DOHH2 (cell line): Measurements from ENCODE around the gene C2CD2L.

Source experiments
- H3F3A ChIP-seq: fragments of 200-600 bp; sonication (generic), shearing (Covaris generic); 2 replicates; pipeline ENCODE4 v1.6.0; 2016; ENCODE audit warnings: antibody characterized with exemption, mild to moderate bottlenecking; ENCODE audit not compliant: control insufficient read depth, insufficient read depth
- H3K27ac ChIP-seq: fragments of 200-600 bp; sonication (generic); 2 replicates; pipeline ENCODE4 v1.5.1; 2014; ENCODE audit warnings: low read depth, mild to moderate bottlenecking, low read length, moderate library complexity
- H3K27me3 ChIP-seq: fragments of 200-600 bp; sonication (generic); 2 replicates; pipeline ENCODE4 v1.6.1; 2014; ENCODE audit warnings: mild to moderate bottlenecking, low read length, mixed read lengths; ENCODE audit not compliant: control insufficient read depth
- H3K36me3 ChIP-seq: fragments of 200-600 bp; sonication (generic); 2 replicates; pipeline ENCODE4 v1.6.1; 2014; ENCODE audit warnings: mild to moderate bottlenecking, low read length, moderate library complexity, mixed read lengths; ENCODE audit not compliant: control insufficient read depth
- H3K4me1 ChIP-seq: fragments of 200-600 bp; sonication (generic); 2 replicates; pipeline ENCODE4 v1.6.1; 2014; ENCODE audit warnings: mild to moderate bottlenecking, low read length, mixed read lengths; ENCODE audit not compliant: control insufficient read depth
- H3K4me2 ChIP-seq: fragments of 200-600 bp; sonication (generic); 2 replicates; pipeline ENCODE4 v1.6.0; 2014; ENCODE audit warnings: mild to moderate bottlenecking, low read length, moderate library complexity
- H3K4me3 ChIP-seq: fragments of 200-600 bp; sonication (generic); 2 replicates; pipeline ENCODE4 v1.5.1; 2014; ENCODE audit warnings: mild to moderate bottlenecking, low read length, mixed read lengths
- H3K79me2 ChIP-seq: fragments of 200-600 bp; sonication (generic); 2 replicates; pipeline ENCODE4 v1.6.1; 2014; ENCODE audit warnings: mild to moderate bottlenecking, low read length, mixed read lengths; ENCODE audit not compliant: control insufficient read depth
- H3K9me2 ChIP-seq: fragments of 200-600 bp; sonication (generic); replicated peaks from 2 replicates; pipeline ENCODE4 v1.6.1; 2014; ENCODE audit warnings: mild to moderate bottlenecking, low read length, mixed read lengths; ENCODE audit not compliant: control insufficient read depth
- H3K9me3 ChIP-seq: fragments of 200-600 bp; sonication (generic); 2 replicates; pipeline ENCODE4 v1.6.1; 2014; ENCODE audit warnings: antibody characterized with exemption, low read length, mixed read lengths; ENCODE audit not compliant: control insufficient read depth, insufficient read depth
- H4K20me1 ChIP-seq: fragments of 200-600 bp; sonication (generic); 2 replicates; pipeline ENCODE4 v1.6.0; 2014; ENCODE audit warnings: low read depth, mild to moderate bottlenecking, antibody characterized with exemption, low read length, moderate library complexity; ENCODE audit not compliant: control insufficient read depth, insufficient read depth
- CTCF ChIP-seq: fragments of 200-600 bp; sonication (generic); IDR thresholded peaks from one replicate; pipeline ENCODE4 v1.5.1; 2014; ENCODE audit warnings: antibody characterized with exemption, mild to moderate bottlenecking, low read depth, low read length; ENCODE audit not compliant: poor library complexity, severe bottlenecking
- EZH2phosphoT487 ChIP-seq: fragments of 200-600 bp; sonication (generic); IDR thresholded peaks from 2 replicates; pipeline ENCODE4 v1.6.1; 2017; ENCODE audit warnings: borderline replicate concordance, mild to moderate bottlenecking, antibody characterized with exemption, low read length, moderate library complexity, mixed read lengths

Gene C2CD2L

DNA sequence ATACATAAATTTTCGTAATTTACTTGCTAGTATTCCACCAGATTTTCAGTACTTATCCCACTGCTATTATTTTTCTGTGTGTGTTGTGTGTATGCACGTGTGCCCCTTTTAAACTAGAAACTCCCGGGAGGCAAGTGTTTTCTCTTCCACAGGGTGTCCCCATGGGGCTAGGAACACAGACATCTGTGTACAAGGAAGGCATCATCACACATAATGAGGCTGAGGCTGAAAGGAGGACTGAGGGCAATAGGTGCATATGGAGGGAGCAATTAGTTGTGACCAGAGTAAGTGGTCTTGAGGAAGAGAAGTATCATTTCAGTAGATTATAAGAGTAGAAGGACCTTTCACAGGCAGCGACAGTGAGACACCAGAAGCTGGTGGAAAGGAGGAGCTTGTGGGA, 3.4 kb upstream of the C2CD2L start:
- Histone ChIP-seq H3K36me3 (peaks cover 13% of the 10 kb centered on the region), H3K9me2 (no peaks in the 10 kb centered on the region), H3K79me2 (peaks cover 49% of the 10 kb centered on the region), H3K27ac (no peak overlapping the region), H3K27me3 (no peaks in the 10 kb centered on the region), H3K4me2 (peak overlapping the region; percentile 94), H4K20me1 (no peaks in the 10 kb centered on the region), H3F3A (peaks cover 16% of the 10 kb centered on the region), H3K4me3 (no peak overlapping the region), H3K4me1 (peaks cover 61% of the 10 kb centered on the region), H3K9me3 (no peaks in the 10 kb centered on the region)
- TF ChIP-seq EZH2phosphoT487 (no peak), CTCF (peak; percentile 39)

DNA sequence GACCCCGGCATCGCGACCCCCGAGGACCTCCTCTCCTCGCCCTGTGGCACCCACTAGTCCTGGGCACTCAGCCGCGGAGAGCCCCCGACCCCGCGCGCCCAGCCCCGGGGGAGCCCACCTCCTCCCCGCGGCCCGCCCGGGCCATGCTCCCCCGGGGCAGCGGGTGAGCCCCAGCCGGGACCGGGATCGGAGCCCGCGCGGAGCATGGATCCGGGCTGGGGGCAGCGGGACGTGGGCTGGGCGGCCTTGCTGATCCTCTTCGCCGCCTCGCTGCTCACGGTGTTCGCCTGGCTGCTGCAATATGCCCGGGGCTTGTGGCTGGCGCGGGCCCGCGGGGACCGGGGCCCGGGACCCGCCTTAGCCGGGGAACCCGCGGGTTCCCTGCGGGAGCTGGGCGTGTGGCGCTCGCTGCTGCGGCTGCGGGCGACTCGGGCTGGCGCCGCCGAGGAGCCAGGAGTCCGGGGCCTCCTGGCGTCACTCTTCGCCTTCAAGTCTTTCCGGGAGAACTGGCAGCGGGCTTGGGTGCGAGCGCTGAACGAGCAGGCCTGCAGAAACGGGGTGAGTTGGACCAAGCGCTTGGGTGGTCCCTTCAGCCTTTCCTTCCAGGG, 498 bp downstream of the C2CD2L start:
- Histone ChIP-seq H3K27me3 (no peaks in the 10 kb centered on the region), H3K4me1 (peaks cover 50% of the 10 kb centered on the region), H3K9me3 (no peaks in the 10 kb centered on the region), H3K4me3 (peak overlapping the region; percentile 80), H3K4me2 (peak overlapping the region; percentile 84), H3K36me3 (peaks cover 40% of the 10 kb centered on the region), H4K20me1 (no peaks in the 10 kb centered on the region), H3F3A (peaks cover 10% of the 10 kb centered on the region), H3K27ac (peak overlapping the region; percentile 27), H3K79me2 (peaks cover 39% of the 10 kb centered on the region), H3K9me2 (no peaks in the 10 kb centered on the region)
- TF ChIP-seq EZH2phosphoT487 (no peak), CTCF (no peak)

DNA sequence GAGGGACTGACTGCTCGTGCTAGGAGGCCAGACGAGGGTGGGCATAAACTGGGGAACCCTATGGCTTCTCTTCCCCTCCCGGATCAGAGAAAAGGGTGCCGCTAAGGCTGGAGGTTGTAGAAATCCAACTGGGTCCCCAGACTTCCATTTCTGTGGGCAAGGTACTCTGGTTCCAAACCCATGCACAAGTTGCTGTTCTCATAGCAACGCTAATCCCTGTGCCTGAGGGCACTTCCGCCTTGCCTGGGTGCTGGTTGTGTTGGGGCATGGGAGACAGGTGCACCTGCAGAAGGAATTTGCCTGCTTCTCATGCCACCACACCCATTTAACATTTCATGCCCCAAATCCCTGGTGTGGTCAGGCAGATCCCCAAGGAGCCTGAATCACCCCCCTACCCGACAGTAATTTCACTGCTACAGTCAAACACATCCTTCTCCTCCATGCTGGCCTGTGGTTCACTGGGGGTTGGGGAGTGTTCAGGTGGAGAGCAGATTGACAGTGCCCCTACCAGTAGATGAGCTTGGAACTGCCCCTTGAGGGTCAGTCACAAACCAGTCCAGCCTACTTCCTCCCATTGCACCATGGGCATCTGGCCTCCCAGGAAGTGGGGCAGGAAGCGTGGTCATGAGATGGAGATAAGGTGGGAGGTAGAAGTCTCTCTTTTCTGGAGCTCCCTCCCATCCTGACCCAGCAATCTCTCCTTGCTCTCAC, 1.2 kb downstream of the C2CD2L start:
- H3K4me2 ChIP-seq, result peak overlapping the region; percentile 84
- H3K79me2 ChIP-seq, result peaks cover 34% of the 10 kb centered on the region
- H3F3A ChIP-seq, result peaks cover 10% of the 10 kb centered on the region
- no peaks in the 10 kb centered on the region for H3K9me2 ChIP-seq
- H3K9me3 ChIP-seq, result no peaks in the 10 kb centered on the region
- no peaks in the 10 kb centered on the region for H4K20me1 ChIP-seq
- no peaks in the 10 kb centered on the region for H3K27me3 ChIP-seq
- H3K27ac ChIP-seq, result peak overlapping the region; percentile 27; the same call in 1 of the 2 replicates
- H3K4me1 ChIP-seq, result peaks cover 45% of the 10 kb centered on the region
- H3K4me3 ChIP-seq, result peak overlapping the region; percentile 80
- no peak for TF ChIP-seq CTCF
- no peak for TF ChIP-seq EZH2phosphoT487
- H3K36me3 ChIP-seq, result peaks cover 46% of the 10 kb centered on the region
